ENCODE measurements around the gene TIMM44.

TIMM44 gene

GRCh38 chr19:7915250-7916102 is 28.0 kb downstream of the TIMM44 start:
- DNase-seq (ENCODE audit: low read depth in 2 of 2, low spot score in 1 of 2) = no peak

GRCh38 chr19:7914598-7915045 is 28.8 kb downstream of the TIMM44 start, which contains the start of gene TGFBR3L:
Gene TGFBR3L, plus strand, starts transcription at chr19:7914830.
- DNase-seq (ENCODE audit: low read depth in 2 of 2, low spot score in 1 of 2) = no peak

- DNase-seq (ENCODE audit: low read depth in 2 of 2, low spot score in 1 of 2) = no peak
These were observed 29.4 kb downstream of the TIMM44 start for GRCh38 chr19:7914099-7914498.

GRCh38 chr19:7913652-7914051 is 29.8 kb downstream of the TIMM44 start:
- no peak for DNase-seq (ENCODE audit: low read depth in 2 of 2, low spot score in 1 of 2)

- no peak for DNase-seq (ENCODE audit: low read depth in 2 of 2, low spot score in 1 of 2)
These were observed 30.5 kb downstream of the TIMM44 start for GRCh38 chr19:7912697-7913564.

- no peak for DNase-seq (ENCODE audit: low read depth in 2 of 2, low spot score in 1 of 2)
These were observed 31.2 kb downstream of the TIMM44 start for GRCh38 chr19:7912144-7912696.

GRCh38 chr19:7911508-7912143 is 31.8 kb downstream of the TIMM44 start:
- DNase-seq (ENCODE audit: low read depth in 2 of 2, low spot score in 1 of 2) = no peak

GRCh38 chr19:7910321-7911161 is 32.9 kb downstream of the TIMM44 start:
- DNase-seq (ENCODE audit: low read depth in 2 of 2, low spot score in 1 of 2) = no peak

- no peak for DNase-seq (ENCODE audit: low read depth in 2 of 2, low spot score in 1 of 2)
These were observed 33.9 kb downstream of the TIMM44 start for GRCh38 chr19:7909471-7910067.

GRCh38 chr19:7908742-7909461 is 34.6 kb downstream of the TIMM44 start:
- no peak for DNase-seq (ENCODE audit: low read depth in 2 of 2, low spot score in 1 of 2)

- DNase-seq (ENCODE audit: low read depth in 2 of 2, low spot score in 1 of 2) = no peak
These were observed 35.3 kb downstream of the TIMM44 start for GRCh38 chr19:7908078-7908699.

- no peak for DNase-seq (ENCODE audit: low read depth in 2 of 2, low spot score in 1 of 2)
These were observed 35.9 kb downstream of the TIMM44 start for GRCh38 chr19:7907544-7907943.

GRCh38 chr19:7907122-7907521 is 36.3 kb downstream of the TIMM44 start:
- no peak for DNase-seq (ENCODE audit: low read depth in 2 of 2, low spot score in 1 of 2)

GRCh38 chr19:7905859-7906258 is 37.6 kb downstream of the TIMM44 start:
- no peak for DNase-seq (ENCODE audit: low read depth in 2 of 2, low spot score in 1 of 2)

GRCh38 chr19:7905268-7905667 is 38.2 kb downstream of the TIMM44 start:
- no peak for DNase-seq (ENCODE audit: low read depth in 2 of 2, low spot score in 1 of 2)

- DNase-seq (ENCODE audit: low read depth in 2 of 2, low spot score in 1 of 2) = peak in 1 of 2 donors; percentile 37
These were observed 39.1 kb downstream of the TIMM44 start for GRCh38 chr19:7904074-7905020.

- DNase-seq (ENCODE audit: low read depth in 2 of 2, low spot score in 1 of 2) = peak; percentile 100
These were observed 40.0 kb downstream of the TIMM44 start, which contains the start of gene MAP2K7 for GRCh38 chr19:7903244-7904073. Gene MAP2K7, plus strand, starts transcription at chr19:7903877. Its CDS starts 68 bp downstream, at chr19:7903945.
